CD4-positive, alpha-beta T cell (primary cell): ENCODE results near the gene TTC39B. TPM values are rescaled to one million over a fixed set of nuclear protein-coding genes. Genes with fewer than 3 reads are reported as not detected.

Experiments
- ATAC-seq: fragments of 200-7000 bp; cut with Tn5 transposase; one replicate; pipeline ENCODE4 v1.10.0; 2022; ENCODE audit warnings: mild to moderate bottlenecking; ENCODE audit not compliant: poor library complexity
- CTCF ChIA-PET: fragments of 350-600 bp; sonication (Branson Sonifier 250); formaldehyde crosslinking; loops from one replicate; lab custom pipeline; 2021; ENCODE audit warnings: antibody characterized with exemption, inconsistent platforms; lab: Charles Lee
- POLR2A ChIA-PET: fragments of 350-600 bp; sonication (Branson Sonifier 250); formaldehyde crosslinking; loops from one replicate; lab custom pipeline; 2021; ENCODE audit warnings: antibody characterized with exemption, inconsistent platforms; lab: Charles Lee
- DNase-seq, 14 experiments: peaks; one replicate each; pipeline ENCODE4 v3.0.0-alpha.2; 2013 to 2020; ENCODE audit warnings: mixed read lengths in 2 of 14
- H3K27ac ChIP-seq, 2 donors: one replicate each; pipeline versions ENCODE4 v1.5.1 to v1.7.0; 2013; ENCODE audit warnings: low read length in 2 of 2, low read depth in 1 of 2, mild to moderate bottlenecking in 1 of 2
- H3K27me3 ChIP-seq, 2 experiments: 1 replicate in 1 of 2; 2 replicates in 1 of 2; pipeline versions ENCODE4 v1.6.1 to v1.7.0; 2013; ENCODE audit warnings: low read length in 2 of 2, control low read depth in 1 of 2, mild to moderate bottlenecking in 1 of 2, moderate library complexity in 1 of 2; ENCODE audit not compliant: insufficient read depth in 2 of 2, control insufficient read depth in 1 of 2
- H3K36me3 ChIP-seq: one replicate; pipeline ENCODE4 v1.6.1; 2013; ENCODE audit warnings: low read length, control low read depth; ENCODE audit not compliant: insufficient read depth
- H3K4me1 ChIP-seq: one replicate; pipeline ENCODE4 v1.6.1; 2013; ENCODE audit warnings: low read length, control low read depth; ENCODE audit not compliant: insufficient read depth
- H3K4me3 ChIP-seq: one replicate; pipeline ENCODE4 v1.5.1; 2013; ENCODE audit warnings: mild to moderate bottlenecking, low read length, moderate library complexity
- H3K9me3 ChIP-seq, 2 experiments: 1 replicate in 1 of 2; 2 replicates in 1 of 2; pipeline versions ENCODE4 v1.6.1 to v1.7.0; 2013; ENCODE audit warnings: low read length in 2 of 2, mild to moderate bottlenecking in 2 of 2, control low read depth in 1 of 2, moderate library complexity in 1 of 2; ENCODE audit not compliant: control insufficient read depth in 1 of 2, insufficient read depth in 1 of 2
- H3K27ac Mint-ChIP-seq: one replicate; pipeline ENCODE4 v1.8.0; 2020; ENCODE audit warnings: mixed read lengths
- H3K27me3 Mint-ChIP-seq: one replicate; pipeline ENCODE4 v1.8.0; 2021; ENCODE audit warnings: mixed read lengths
- H3K36me3 Mint-ChIP-seq: one replicate; pipeline ENCODE4 v1.8.0; 2021; ENCODE audit warnings: low read depth, mixed read lengths
- H3K4me1 Mint-ChIP-seq: one replicate; pipeline ENCODE4 v1.8.0; 2021; ENCODE audit warnings: low read depth, mixed read lengths
- H3K4me3 Mint-ChIP-seq: one replicate; pipeline ENCODE4 v1.8.0; 2020; ENCODE audit warnings: mild to moderate bottlenecking, mixed read lengths
- H3K9me3 Mint-ChIP-seq: one replicate; pipeline ENCODE4 v1.8.0; 2020; ENCODE audit warnings: mixed read lengths
- intact Hi-C, 2 experiments: fragments of 100-400 bp; cut with DNase I in 1 of 2; cut with micrococcal nuclease in 1 of 2; formaldehyde crosslinking; loops; one replicate each; pipeline versions ENCODE4 v1.15.1 to v1.9.0; 2023 to 2025; cut with DNase I, micrococcal nuclease
- total RNA-seq, 174 experiments: library from RNA in 2 of 174; stranded (reverse) in 2 of 174; gene quantifications; one replicate each; pipeline ENCODE4 v1.2.3 and lab custom pipeline; 2021 to 2026
- TF ChIP-seq, protein P1 (sequence below): fragments of 200-600 bp; IDR thresholded peaks from one replicate; pipeline ENCODE4 v1.8.0; 2022; ENCODE audit warnings: antibody characterized with exemption, mild to moderate bottlenecking

Gene TTC39B
- total RNA-seq, 2 experiments from 2014 or later, result 37.6 to 43.6 TPM

DNA sequence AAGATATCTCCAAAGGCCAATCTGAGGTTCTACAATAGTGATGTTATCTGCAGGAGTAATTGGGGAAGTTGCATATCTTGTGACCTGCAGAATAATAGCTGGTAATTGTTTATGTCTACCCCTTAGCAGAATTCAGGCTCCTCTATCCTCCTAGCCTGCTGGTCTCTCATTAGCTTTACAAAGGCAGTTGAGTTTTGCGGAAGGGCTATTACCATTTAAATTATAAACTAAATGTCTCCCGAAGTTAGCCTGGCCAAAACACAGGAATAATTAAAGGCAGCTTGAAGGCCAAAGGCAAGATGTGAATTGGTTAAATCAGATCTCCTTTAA is 168.7 kb downstream of the TTC39B start:
- Mint-ChIP-seq H3K4me1 (peaks cover 13% of the 10 kb centered on the region), H3K36me3 (no peaks in the 10 kb centered on the region), H3K9me3 (no peaks in the 10 kb centered on the region), H3K27me3 (no peaks in the 10 kb centered on the region), H3K27ac (no peak overlapping the region), H3K4me3 (no peak overlapping the region)
- Histone ChIP-seq H3K36me3 (no peaks in the 10 kb centered on the region), H3K4me1 (peaks cover 5% of the 10 kb centered on the region), H3K9me3 (no peaks in the 10 kb centered on the region), H3K27ac (no peak overlapping the region), H3K4me3 (no peak overlapping the region), H3K27me3 (no peaks in the 10 kb centered on the region)
- intact Hi-C loops, result loop anchor here in 1 of 2 experiments (10.0 kb wide), 1 partner anchor 294 kb away; no protein-coding TSS in a partner anchor
- ChIA-PET POLR2A (no interaction called here), CTCF (no interaction called here)
- ATAC-seq (no peak), DNase-seq (no peak)
- TF ChIP-seq, protein P1, sequence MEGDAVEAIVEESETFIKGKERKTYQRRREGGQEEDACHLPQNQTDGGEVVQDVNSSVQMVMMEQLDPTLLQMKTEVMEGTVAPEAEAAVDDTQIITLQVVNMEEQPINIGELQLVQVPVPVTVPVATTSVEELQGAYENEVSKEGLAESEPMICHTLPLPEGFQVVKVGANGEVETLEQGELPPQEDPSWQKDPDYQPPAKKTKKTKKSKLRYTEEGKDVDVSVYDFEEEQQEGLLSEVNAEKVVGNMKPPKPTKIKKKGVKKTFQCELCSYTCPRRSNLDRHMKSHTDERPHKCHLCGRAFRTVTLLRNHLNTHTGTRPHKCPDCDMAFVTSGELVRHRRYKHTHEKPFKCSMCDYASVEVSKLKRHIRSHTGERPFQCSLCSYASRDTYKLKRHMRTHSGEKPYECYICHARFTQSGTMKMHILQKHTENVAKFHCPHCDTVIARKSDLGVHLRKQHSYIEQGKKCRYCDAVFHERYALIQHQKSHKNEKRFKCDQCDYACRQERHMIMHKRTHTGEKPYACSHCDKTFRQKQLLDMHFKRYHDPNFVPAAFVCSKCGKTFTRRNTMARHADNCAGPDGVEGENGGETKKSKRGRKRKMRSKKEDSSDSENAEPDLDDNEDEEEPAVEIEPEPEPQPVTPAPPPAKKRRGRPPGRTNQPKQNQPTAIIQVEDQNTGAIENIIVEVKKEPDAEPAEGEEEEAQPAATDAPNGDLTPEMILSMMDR, result no peak

DNA sequence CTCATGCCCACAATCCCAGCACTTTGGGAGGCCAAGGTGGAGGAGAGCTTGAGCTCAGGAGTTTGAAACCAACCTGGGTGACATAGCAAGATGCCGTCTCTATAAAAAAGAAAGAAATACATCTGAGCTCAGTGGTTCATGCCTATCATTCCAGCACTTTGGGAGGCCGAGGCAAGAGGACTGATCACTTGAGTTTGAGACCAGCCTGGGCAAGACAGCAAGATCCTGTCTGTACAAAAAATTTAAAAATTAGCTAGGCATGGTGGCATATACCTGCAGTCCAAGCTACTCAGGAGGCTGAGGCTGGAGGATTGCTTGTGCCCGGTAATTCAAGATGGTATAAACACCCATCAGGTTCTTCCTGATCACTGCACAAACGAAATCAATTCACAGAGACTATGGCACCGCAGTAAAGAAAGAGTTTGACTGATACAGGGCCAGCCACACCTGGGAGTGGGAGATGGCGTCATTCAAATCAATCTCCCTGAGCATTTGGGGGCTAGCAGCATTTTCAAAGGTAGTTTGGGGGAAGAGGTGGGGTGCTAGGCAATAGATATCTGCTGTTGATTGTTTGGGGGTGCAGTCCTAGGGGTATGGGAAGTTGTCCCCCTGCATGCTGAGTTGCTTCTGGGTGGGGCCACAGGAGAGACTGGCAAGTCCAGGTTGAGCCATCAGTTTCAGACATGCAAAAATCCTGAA is 169.2 kb downstream of the TTC39B start:
- TF ChIP-seq, protein P1, result no peak
- no peak overlapping the region for H3K27ac ChIP-seq
- peaks cover 5% of the 10 kb centered on the region for H3K4me1 ChIP-seq
- CTCF ChIA-PET, result no interaction called here
- ATAC-seq (no peak), DNase-seq (no peak)
- Mint-ChIP-seq H3K4me3 (no peak overlapping the region), H3K27me3 (no peaks in the 10 kb centered on the region), H3K9me3 (no peaks in the 10 kb centered on the region), H3K27ac (no peak overlapping the region), H3K4me1 (peaks cover 10% of the 10 kb centered on the region), H3K36me3 (no peaks in the 10 kb centered on the region)
- POLR2A ChIA-PET, result no interaction called here
- H3K9me3 ChIP-seq, result no peaks in the 10 kb centered on the region
- no peaks in the 10 kb centered on the region for H3K36me3 ChIP-seq
- intact Hi-C loops, result loop anchor here in 1 of 2 experiments (10.0 kb wide), 1 partner anchor 293 kb away; no protein-coding TSS in a partner anchor
- H3K4me3 ChIP-seq, result no peak overlapping the region
- no peaks in the 10 kb centered on the region for H3K27me3 ChIP-seq

DNA sequence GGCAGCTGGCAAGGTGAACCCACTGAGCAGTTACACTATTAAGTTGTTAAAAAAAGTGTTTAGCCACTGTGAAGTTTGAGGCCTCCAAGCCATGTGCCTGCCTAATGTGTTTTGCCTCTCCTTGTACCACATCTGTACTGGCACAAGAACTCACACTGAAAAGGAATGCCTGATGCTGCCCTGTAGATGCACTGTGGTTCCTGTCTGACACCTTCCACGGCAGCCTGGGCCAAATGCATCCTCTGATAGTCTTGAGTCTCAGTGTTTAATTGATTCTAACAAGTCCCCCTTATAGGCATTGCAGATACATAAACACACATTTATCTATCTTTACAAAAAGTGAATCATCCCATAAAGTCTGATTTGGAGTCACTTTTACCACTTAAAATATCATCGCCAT is 169.9 kb downstream of the TTC39B start:
- ChIA-PET CTCF (no interaction called here), POLR2A (no interaction called here)
- DNase-seq, result no peak
- Histone ChIP-seq H3K27me3 (no peaks in the 10 kb centered on the region), H3K36me3 (no peaks in the 10 kb centered on the region), H3K4me1 (peaks cover 5% of the 10 kb centered on the region), H3K4me3 (no peak overlapping the region), H3K27ac (no peak overlapping the region), H3K9me3 (no peaks in the 10 kb centered on the region)
- H3K27me3 Mint-ChIP-seq, result no peaks in the 10 kb centered on the region
- TF ChIP-seq, protein P1, result no peak
- intact Hi-C loops, result loop anchor here in 1 of 2 experiments (10.0 kb wide), 1 partner anchor 292 kb away; no protein-coding TSS in a partner anchor
- no peak overlapping the region for H3K4me3 Mint-ChIP-seq
- no peaks in the 10 kb centered on the region for H3K36me3 Mint-ChIP-seq
- H3K27ac Mint-ChIP-seq, result no peak overlapping the region
- no peaks in the 10 kb centered on the region for H3K9me3 Mint-ChIP-seq
- no peak for ATAC-seq
- peaks cover 5% of the 10 kb centered on the region for H3K4me1 Mint-ChIP-seq
